GM10847 (cell line): Measurements from ENCODE around the gene OR13C5.
"Not testable (repeated sequence)": the region's sequence is repeated elsewhere in the genome, so short reads cannot be mapped to it uniquely, and the experiment has no call there.

Source experiments
- POLR2A ChIP-seq: IDR thresholded peaks from 2 replicates; pipeline ENCODE4 v1.6.1; 2011; ENCODE audit not compliant: insufficient read length; ENCODE audit errors: extremely low read depth

Gene OR13C5, protein sequence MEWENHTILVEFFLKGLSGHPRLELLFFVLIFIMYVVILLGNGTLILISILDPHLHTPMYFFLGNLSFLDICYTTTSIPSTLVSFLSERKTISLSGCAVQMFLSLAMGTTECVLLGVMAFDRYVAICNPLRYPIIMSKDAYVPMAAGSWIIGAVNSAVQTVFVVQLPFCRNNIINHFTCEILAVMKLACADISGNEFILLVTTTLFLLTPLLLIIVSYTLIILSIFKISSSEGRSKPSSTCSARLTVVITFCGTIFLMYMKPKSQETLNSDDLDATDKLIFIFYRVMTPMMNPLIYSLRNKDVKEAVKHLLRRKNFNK

DNA sequence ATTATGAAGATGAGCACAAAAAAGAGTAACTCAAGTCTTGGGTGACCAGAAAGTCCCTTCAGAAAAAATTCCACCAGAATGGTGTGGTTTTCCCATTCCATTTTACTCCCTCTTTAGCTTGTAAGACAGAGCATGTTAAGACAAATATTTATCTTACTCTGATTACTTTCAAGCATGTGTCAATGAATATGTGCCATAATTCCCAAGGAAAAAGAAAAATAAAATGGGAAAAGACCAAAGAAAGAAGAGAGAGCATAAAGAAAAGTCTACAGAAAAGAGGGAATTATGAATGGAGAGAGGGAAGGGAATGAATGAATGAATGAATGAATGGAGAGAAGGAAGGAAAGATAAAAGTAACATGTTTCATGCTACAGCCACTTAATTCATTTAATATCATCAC is at the start of gene OR13C5:
Gene OR13C5, minus strand, starts transcription at position 101 of the 400 bp plus-strand sequence. Its CDS starts 0 bp downstream, at position 101.
- TF ChIP-seq POLR2A: not testable (repeated sequence)

- TF ChIP-seq POLR2A: no peak
Observed at GRCh38 chr9:104635456-104635855, 36.2 kb upstream of the OR13C5 start.

DNA sequence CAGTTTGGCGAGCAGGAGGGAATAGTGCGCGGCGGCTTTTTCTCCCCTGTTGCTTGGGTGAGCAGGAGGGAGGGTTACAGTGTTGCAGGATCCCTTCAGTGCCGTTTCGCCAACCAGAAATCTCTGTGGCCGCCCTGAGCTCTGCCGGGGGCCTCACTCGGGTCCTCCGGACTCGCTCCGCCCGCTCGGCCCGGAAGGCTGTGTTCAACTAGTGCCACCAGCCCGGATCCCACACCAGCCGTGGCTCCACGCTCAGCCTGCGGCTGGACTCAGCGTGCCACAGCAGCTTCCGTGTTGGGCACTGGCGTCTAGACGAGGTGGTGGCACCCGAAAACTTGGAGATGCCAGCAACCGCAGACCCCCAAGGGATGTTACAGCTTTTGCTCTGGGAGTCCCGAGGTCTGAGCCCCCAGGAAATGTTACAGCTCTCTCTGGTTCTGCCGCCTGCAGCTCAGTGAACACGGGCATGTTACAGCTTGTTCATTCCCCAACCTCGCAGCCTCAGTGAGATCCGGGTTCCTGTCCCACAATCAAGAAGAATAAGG is 34.8 kb upstream of the OR13C5 start:
- no peak for TF ChIP-seq POLR2A

GRCh38 chr9:104618104-104618503 is 18.9 kb upstream of the OR13C5 start, which contains the start of gene OR13C9:
Gene OR13C9 (minus strand): TSS chr9:104618204. CDS start chr9:104618204, 0 bp downstream.
- TF ChIP-seq POLR2A: no peak

DNA sequence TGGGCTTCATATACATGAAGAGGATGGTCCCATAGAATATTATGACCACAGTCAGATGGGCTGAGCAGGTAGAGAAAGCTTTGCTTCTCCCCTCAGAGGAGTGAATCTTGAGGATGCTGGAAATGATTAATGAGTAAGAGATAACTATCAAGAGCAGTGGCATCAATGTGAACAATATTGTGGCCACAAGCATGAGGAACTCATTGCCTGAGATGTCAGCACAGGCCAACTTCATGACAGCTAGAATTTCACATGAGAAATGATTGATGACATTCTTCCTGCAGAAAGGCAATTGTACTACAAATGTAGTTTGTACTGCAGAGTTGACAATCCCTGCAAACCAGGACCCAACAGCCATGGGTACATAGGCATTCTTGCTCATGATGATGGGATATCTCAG is 18.2 kb upstream of the OR13C5 start:
- no peak for TF ChIP-seq POLR2A

DNA sequence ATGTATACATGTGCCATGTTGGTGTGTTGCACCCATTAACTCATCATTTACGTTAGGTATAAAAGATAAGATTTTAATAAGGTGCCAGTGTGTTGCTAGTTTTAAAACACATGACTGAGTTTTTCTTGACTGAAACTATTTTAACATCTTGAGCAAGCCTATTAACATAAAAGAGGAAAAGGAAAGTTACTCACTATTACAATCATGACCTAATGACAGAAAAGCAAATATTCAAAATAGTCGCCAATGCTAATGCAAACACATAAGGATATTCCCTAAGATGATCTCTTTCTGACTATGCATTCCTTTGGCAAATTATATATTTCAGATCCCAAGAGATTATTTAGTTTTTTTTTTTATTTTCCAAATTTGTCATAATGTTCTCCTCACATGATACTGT is 12.0 kb upstream of the OR13C5 start:
- no peak for TF ChIP-seq POLR2A

- no peak for TF ChIP-seq POLR2A
Observed at GRCh38 chr9:104608336-104608735, 9.1 kb upstream of the OR13C5 start.

DNA sequence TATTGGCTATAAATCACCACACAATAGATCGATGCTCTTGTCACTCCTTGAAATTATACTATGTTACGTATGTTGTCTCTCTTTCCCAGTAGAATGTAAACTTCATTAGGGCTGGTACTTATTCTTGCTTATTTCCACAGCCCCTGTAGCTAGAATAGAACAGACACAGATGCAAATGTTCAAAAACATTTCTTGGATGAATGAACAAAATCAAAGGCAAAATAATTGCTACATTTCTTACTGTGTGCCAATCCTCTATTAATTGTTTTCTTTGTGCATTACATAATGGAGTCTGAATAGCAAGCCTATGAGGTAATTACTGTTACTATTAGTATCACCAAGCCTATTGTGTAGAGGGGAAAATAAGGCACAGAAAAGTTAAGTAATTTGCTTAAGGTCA is 6.9 kb upstream of the OR13C5 start:
- TF ChIP-seq POLR2A: no peak

DNA sequence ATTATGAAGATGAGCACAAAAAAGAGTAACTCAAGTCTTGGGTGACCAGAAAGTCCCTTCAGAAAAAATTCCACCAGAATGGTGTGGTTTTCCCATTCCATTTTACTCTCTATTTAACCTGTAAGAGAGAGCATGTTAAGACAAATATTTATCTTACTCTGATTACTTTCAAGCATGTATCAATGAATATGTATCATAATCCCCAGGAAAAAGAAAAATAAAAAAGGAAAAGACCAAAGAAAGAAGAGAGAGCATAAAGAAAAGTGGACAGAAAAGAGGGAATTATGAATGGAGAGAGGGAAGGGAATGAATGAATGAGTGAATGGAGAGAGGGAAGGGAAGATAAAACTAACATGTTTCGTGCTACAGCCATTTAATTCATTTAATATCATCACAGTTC is 6.3 kb upstream of the OR13C5 start, which contains the start of gene OR13C2:
Gene OR13C2, minus strand, starts transcription at position 101 of the 400 bp plus-strand sequence. Its CDS starts 0 bp downstream, at position 101.
- not testable (repeated sequence) for TF ChIP-seq POLR2A

DNA sequence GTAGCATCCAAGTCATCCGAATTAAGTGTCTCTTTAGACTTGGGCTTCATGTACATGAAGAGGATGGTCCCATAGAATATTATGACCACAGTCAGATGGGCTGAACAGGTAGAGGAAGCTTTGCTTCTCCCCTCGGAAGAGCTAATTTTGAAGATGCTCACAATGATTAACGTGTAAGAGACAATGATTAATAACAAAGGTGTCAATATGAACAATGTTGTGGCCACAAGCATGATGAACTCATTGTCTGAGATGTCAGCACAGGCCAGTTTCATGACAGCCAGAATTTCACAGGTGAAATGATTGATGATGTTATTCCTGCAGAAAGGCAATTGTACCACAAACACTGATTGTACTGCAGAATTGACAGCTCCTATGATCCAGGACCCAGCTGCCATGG is 5.6 kb upstream of the OR13C5 start:
- no peak for TF ChIP-seq POLR2A

GRCh38 chr9:104589626-104590025 is 9.6 kb downstream of the OR13C5 start:
- TF ChIP-seq POLR2A: no peak

DNA sequence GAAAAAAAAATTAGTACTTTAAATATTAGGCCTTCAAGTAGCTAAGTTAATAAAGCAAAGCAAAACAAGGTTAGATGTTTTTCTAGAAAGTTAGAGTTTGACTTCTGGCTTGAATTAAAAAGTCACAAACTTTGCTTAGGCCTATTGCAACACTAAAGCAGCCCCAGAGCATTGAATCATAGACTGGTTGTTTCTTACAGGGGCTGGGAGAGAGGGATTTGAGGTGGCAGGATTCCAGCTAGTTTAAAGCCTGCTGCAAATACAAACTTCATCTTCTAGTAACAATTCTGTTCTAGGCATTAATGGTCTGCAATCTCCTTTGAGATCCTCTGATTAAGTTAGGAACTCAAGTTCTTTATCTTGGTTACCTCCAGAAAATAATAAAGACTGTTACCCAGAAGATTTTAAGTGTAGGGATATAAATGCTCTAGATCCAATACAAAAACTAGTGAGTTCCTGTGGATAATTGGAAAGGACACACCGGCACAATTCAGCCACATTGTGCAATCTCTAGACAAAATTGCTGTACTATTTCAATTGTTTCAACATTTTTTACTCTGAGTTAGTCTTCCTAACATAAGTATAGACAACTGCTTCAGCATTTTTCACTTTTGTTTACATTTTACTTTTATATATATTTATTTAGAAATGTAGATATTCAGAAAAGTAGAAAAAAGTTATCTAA is 12.6 kb downstream of the OR13C5 start:
- no peak for TF ChIP-seq POLR2A

GRCh38 chr9:104580562-104580961 is 18.7 kb downstream of the OR13C5 start:
- no peak for TF ChIP-seq POLR2A

DNA sequence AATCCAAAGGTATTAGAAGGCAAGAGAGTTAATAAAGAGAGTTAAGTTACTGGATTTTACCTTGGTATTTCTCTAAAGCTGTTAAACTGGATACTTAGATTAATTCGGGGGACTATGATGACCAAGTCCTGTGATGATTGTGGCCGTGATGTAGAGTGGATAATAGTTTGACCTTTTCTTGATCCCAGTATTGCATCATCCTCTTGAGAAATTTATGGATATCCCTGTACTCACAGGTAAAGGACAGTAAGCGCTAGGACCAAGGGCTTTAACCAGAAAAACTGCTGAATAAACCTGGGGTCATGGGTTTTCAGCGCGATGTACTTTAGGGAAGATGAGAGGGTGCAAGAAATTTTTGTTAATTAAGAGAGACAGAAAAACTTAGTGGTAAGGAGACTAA is 21.9 kb downstream of the OR13C5 start:
- TF ChIP-seq POLR2A: no peak

DNA sequence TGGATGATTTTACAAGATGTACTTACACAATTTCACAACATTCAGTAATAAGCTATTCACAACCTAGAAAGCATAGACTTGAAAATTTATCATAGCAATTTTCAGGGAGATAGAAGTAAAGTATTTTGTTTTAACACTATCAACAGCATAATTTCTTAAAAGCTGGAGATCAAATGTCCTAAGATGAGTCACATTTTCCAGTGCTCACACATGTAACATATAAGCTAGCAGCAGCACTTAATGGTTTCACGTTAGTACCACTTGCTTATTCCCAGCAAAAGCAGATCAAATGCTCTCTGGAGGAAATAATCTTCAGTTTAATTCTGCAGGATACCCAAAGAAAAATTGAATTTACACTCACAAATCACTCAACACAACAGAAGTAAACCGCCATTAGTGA is 23.8 kb downstream of the OR13C5 start:
- no peak for TF ChIP-seq POLR2A

DNA sequence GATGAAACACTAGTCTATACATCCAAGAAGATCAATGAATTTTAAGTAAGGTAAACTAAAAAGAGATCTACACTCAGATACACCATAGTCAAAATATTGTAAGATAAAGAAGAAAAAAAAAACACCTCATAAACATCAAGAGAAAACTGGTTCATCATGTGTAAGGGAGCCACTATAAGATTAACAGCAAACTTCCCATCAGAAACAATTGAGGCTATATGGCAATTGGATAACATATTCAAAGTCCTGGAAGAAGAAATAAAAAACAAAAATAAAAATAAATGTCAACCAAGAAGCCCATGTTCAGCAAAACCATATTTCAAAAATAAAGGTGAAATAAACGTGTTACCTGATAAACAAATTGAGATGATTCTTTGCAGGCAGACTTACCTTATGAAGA is 26.6 kb downstream of the OR13C5 start:
- TF ChIP-seq POLR2A: no peak
